Stimulated activated CD8-positive, alpha-beta memory T cell treated with anti-CD3 and anti-CD28 coated beads, Interleukin-4, amount 100 ng/mL, for 4 hours (primary cell): ENCODE measurements around the gene PCSK9.

ENCODE experiments used
- DNase-seq, 2 donors: peaks; one replicate each; pipeline ENCODE4 v3.0.0-alpha.2; 2020; ENCODE audit warnings: low read depth in 2 of 2, low spot score in 1 of 2

PCSK9 gene

GRCh38 chr1:55039342-55040082 is at the start of gene PCSK9:
Gene PCSK9 (plus strand): TSS chr1:55039548. CDS start chr1:55039838, 290 bp downstream.
- no peak for DNase-seq

DNA sequence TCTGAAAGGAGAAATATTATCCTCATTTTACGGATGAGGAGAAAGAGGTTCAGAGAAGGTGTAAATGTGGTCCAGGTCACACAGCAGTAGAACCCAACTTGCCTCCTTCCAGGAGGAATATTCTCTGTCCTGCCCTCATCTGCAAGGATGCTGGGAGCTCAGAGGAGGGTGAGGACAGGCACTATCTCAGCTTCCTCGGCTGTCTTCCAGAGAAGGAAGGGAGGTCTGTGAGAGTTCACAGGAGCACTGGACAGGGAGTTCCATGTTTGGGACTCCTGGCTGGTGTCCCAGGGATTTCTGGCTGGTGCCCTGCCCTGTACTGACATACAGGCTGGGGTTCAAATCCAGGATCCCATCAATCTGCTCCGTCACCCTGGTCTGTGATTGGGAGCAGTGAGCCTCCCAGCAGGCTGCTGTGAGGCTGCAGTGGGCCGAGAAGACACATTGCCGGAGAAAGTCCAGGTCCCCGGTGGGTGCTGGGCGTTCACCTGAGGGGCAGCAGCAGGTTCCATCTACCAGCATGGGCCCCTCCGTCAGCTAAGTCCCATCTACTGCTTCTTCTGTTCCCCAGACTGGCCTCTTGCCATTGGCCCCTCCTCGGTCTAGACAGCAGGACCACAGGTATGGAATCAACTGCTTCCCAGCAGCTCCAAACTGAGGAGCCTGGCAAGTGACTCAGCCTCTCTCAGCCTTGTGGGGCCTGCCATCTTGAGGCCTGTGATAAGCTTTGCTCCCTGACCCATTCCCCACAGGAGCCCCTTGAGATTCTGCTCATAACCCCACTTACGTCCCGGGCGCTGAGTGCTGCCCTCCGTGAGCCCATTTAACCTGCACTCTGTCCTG is 49.2 kb upstream of the PCSK9 start:
- no peak for DNase-seq

- no peak for DNase-seq
Observed at GRCh38 chr1:54990916-54991315, 48.4 kb upstream of the PCSK9 start.

GRCh38 chr1:54991939-54992338 is 47.4 kb upstream of the PCSK9 start:
- DNase-seq, result no peak

- no peak for DNase-seq
Observed at GRCh38 chr1:54993140-54993539, 46.2 kb upstream of the PCSK9 start.

DNA sequence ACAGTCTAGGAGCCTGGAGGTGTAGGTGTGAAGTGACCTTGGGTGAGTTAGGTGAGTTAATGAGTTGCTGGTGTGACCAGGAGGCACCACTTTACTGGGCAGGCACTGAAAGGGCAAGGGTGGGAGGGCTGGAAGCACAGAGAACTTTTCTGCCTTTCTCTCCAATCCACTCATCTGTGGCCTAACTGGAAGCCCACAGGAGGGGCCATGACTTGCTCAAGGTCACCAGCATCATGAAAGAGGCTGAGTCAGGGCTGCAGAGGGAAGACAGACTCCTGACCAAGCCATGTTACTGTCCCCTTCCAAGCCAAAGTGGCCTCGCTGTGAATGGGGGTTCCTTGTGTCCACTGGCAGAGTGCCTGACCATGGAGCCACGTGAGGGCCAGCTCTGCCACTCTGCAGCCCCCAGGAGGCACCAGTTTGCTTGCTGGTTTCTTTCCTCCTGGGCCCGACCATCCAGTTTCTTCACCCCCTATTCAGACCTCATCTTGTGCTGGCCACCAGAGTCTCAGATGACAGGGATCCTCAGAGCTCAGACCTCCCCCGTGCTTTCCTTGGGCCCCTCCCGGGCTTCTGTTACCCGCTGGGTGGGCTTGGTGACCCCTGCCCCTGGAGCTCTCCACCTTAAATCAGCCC is 44.9 kb upstream of the PCSK9 start:
- no peak for DNase-seq

DNA sequence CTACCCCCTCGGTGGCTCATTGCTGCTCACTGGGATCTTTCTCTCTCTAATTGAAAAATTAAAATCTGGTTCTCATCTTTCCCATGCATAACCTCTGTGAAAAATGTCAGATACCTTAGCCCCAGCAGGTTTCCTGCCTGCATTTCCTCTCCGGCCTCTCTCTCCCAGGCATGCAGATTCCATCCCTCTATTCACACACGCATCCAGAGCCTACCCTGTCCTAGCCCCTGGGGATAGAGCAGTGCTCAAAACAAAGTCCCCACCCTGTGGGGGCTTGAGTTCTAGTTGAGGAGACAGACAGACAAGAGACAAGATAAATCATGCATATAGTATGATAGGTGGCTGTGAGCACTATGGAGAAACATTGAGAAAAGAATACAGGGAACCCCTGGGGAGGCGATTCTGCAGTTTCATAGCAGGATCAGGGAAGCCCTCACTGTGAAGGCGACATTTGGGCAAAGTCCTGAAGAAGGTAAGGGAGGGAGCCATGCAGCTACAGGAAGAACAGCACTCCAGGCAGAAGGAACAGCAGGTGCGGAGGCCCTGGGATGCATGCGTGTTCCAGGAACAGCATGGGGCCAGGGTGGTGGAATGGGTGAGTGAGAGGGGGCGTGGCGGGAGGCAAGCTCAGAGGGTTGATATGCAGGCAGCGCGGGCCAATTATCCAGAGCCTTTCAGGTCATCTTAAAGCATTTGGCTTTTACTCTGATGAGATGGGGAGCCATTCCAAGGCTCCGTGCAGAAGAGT is 44.2 kb upstream of the PCSK9 start:
- no peak for DNase-seq

DNA sequence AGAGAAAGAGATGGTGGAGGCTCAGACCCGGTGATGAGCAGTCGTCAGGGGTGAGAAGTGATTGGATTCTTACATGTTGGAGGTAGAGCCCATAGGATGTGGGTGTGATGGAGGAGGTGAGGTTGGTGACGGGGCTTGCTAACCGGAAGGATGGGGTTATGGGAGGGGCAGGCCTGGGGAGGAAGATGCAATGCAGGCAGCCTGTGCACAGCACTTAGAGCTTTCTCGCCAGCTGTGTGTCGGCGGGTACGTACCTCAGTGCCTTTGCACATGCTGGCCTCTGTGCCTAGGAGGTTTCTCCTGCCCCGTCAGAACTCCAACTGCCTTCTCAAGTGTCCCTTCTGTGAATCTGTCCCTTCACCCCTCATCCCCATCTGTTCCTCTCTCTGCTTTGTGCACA is 43.5 kb upstream of the PCSK9 start:
- DNase-seq, result no peak

GRCh38 chr1:54996359-54996868 is 42.9 kb upstream of the PCSK9 start:
- DNase-seq, result peak; percentile 51 to 56

DNA sequence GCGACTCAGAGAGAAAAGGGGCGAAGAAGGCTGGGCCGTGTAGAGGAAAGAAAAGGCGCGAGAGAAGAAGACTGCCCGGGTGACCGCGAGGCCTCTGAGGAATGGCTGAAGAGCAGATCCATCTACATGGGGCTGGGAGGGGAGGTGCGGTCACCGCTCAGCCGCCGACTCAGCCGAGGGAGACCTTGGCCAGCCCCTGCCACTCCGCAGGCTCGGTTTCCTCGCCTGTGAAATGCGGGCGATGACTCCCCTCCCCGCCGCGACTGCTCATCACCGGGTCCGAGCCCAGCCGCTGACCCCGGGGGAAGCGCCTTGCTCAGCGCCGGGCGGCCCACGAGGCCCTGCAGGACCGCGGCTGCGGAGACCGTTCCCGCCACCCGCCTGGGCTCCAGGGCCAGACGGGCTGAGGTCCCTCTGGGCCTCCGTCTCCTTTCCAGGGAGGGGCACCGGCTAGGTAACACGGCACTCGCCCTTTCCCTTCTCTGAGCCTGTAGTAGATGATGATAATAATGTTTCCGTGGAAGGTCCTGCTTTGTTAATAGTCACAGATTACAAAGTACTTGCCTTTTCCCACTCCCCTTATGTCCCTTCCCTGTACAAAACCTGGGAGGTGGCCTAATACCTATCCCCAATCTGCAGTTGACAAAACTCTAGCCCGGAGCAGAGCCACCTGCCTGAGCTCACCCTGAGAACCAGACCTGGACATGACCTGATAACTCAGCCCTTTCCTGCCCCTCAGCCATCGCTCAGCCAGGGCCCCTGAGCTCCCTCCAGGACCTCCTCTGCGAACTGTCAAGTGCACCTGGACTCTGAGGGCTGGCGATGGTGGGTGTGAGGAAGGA is 42.3 kb upstream of the PCSK9 start:
- no peak for DNase-seq

DNA sequence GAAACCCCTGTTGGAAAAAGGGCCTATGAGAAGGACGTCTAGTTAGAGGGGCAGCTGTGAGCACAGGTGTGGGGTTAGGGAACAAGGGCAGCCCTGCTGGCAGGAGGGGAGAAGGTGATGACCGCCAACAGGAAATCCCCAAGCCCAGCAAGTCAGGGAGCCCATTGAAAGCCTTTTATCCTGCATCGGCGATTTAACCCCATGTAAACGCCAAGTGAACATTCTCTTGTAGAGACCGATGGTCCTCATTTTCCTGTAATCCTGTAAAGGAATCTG is 41.7 kb upstream of the PCSK9 start:
- no peak for DNase-seq

DNA sequence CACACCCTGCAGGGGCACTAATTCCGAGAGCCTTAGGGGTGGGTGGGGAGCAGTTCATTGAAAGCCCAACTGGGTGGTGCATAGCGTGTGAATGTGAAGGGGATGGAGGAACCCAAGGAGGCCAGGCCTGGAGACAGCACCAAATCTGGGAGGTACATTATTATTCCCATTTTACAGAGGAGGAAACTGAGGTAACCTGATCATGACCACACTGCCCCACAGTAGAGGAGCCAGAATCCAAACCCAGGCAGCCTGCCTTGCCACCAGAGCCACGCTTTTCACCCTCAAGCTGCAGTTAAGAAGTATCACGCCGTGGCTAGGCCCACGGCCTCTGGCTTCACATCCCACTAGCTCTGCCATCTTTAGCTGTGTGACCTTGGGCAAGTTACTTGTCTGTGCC is 41.2 kb upstream of the PCSK9 start:
- DNase-seq, result no peak

DNA sequence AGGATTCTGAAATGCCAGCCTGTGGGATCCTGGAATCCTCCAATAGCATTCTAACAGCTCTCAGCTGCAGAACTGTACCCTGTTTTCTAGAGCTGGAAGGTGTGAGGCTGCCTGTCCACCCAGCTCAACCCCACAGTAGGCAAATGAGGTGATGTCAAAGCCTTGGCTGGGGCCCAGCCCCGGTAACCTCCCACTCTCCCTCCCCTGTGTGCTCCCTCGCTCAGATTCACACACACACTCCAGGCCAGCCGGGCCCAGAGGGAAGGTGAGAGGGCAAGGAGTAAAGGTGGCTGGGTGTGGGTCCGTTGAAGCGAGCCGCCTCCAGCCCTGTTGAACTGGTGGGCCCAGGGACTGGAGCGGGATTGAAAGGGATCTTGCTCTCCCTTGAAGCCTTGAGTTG is 40.7 kb upstream of the PCSK9 start, which contains the start of gene BSND:
TSS of gene BSND (plus strand) at position 257 of the 400 bp plus-strand sequence. CDS start 254 bp downstream, outside the sequence.
- no peak for DNase-seq

GRCh38 chr1:55000110-55001085 is 39.0 kb upstream of the PCSK9 start:
- DNase-seq, result no peak

DNA sequence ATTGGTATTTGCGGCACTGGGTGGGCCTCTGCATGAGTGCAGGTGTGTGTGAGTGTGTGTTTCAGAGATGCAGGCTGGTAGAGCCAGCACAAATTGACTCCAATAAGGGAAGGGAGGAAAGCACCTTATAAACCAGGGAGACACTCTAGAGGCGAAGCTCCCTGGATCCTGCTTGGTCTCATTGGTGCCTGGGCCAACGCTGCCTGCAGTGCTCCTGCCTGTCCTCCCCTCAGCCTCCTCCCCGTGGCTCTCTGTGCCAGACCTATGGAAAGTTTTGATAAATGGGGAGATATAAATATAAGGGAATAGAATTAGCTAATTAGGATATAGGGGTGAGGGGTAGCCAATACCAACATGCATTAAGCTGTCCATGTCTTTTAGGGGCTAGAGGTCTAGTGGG is 38.0 kb upstream of the PCSK9 start:
- DNase-seq, result no peak

DNA sequence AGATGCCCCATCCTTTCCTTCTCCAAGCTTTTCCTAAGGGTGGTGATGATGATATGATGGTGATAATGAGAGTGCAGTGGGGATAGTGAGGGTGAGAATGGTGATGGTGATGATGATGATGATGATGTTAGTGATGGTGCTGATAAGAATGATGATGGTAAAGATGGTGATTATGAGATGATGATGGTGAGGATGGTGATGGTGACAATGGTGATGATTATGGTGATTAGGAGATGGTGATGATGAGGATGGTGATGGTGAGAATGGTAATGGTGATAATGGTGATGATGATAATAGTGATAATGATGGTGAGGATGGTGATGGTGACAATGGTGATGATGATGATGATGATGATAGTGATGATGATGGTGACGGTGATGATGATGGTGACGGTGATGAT is 36.7 kb upstream of the PCSK9 start:
- DNase-seq, result no peak

DNA sequence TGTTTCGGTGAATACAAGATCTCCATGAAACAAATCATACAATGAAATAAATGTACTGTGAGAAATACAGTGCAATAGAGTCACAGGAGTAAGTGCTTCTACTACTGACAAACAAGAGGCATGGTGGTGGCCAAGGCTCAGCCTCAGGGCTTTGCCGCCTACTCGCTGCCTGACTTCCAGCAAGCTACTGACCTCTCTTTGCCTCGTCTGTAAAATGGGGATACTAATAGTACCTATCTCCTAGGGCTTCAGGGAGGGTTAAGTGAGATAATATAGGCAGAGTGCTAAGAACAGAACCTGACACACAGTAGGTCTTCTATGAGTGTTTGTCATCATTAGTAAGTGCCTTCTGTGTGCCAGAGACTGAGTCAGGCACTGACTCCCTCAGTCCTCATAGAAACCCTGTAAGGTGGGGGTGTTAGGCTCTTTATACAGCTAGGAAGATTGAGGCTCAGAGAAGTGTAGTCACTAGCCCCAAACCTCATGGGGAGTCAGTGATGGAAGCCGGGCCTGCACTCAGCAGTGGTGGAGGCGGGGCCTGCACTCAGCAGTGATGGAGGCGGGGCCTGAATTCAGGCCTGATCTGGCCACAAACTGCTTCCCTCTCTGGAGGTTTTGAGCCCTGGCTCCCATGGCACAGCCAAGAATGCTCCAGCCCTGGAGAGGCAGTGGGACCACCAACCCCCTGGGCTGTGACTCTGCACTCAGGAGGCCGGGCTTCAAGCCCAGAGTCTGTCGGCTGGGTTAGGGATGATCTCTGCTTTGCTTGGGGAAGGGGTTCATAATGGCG is 33.8 kb upstream of the PCSK9 start:
- DNase-seq, result no peak

DNA sequence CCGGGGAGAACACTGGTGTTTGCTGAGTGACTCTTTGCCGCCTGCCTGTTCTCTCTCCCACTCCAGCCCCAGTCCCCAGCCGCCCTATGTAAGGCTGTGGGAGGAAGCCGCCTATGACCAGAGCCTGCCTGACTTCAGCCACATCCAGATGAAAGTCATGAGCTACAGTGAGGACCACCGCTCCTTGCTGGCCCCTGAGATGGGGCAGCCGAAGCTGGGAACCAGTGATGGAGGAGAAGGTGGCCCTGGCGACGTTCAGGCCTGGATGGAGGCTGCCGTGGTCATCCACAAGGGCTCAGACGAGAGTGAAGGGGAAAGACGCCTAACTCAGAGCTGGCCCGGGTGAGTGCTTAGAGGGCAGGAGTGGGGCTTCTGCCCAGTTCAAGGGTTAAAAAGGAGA is 32.4 kb upstream of the PCSK9 start:
- no peak for DNase-seq
